Gastroesophageal sphincter (tissue), 4 donors: ENCODE data around the gene ACTMAP. TPM values are rescaled to one million over a fixed set of nuclear protein-coding genes. Genes with fewer than 3 reads are reported as not detected.

Experiments used
- ATAC-seq: fragments of 150-250 bp; one replicate; pipeline ENCODE4 v1.9.1; 2016; ENCODE audit warnings: mild to moderate bottlenecking, moderate library complexity
- H3K27ac ChIP-seq, 4 donors: fragments of 200-600 bp; sonication (generic) in 3 of 4; 1 replicate in 3 of 4; 2 replicates in 1 of 4; pipeline ENCODE4 v1.5.1; 2016 to 2019
- H3K27me3 ChIP-seq: fragments of 200-600 bp; sonication (generic); one replicate; pipeline ENCODE4 v1.5.1; 2019
- H3K36me3 ChIP-seq, 2 donors: fragments of 200-600 bp; sonication (generic); one replicate each; pipeline ENCODE4 v1.5.1; 2019; ENCODE audit warnings: control low read depth in 1 of 2
- H3K4me1 ChIP-seq, 3 donors: fragments of 200-600 bp; sonication (generic); 1 replicate in 2 of 3; 2 replicates in 1 of 3; pipeline ENCODE4 v1.5.1; 2016 to 2019; ENCODE audit warnings: control low read depth in 2 of 3
- H3K4me3 ChIP-seq, 2 donors: fragments of 200-600 bp; sonication (generic); one replicate each; pipeline ENCODE4 v1.5.1; 2019; ENCODE audit warnings: mild to moderate bottlenecking in 1 of 2, moderate library complexity in 1 of 2
- H3K9me3 ChIP-seq, 3 donors: fragments of 200-600 bp; sonication (generic); one replicate each; pipeline ENCODE4 v1.5.1; 2017 to 2019; ENCODE audit warnings: control low read depth in 2 of 3
- EP300 ChIP-seq: sonication (generic); formaldehyde crosslinking; IDR thresholded peaks from one replicate; pipeline ENCODE4 v1.6.1; 2017; ENCODE audit warnings: antibody characterized with exemption, mild to moderate bottlenecking
- POLR2A ChIP-seq, 2 donors: fragments of 450-650 bp; IDR thresholded peaks; one replicate each; pipeline ENCODE4 v1.6.1; 2017; ENCODE audit warnings: antibody characterized with exemption in 2 of 2, mild to moderate bottlenecking in 2 of 2, moderate library complexity in 1 of 2
- POLR2AphosphoS5 ChIP-seq: sonication (generic); formaldehyde crosslinking; IDR thresholded peaks from one replicate; pipeline ENCODE4 v1.6.1; 2017; ENCODE audit warnings: antibody characterized with exemption
- WGBS, 2 donors: methylation state at CpG; one replicate each; pipeline ENCODE4 v1.1.5; 2018; ENCODE audit warnings: low coverage in 1 of 2; 5-methylcytosine and 5-hydroxymethylcytosine counted together
- total RNA-seq, 4 donors: library from RNA; depleted of rRNA; stranded (reverse); fragments of >200 nt; gene quantifications; one replicate each; pipeline ENCODE4 v1.1.0, GENCODE V29; 2016
- TF ChIP-seq, protein P1 (sequence below), 4 experiments: fragments of 200-600 bp in 2 of 4; fragments of 450-650 bp in 2 of 4; sonication (generic) in 1 of 4; IDR thresholded peaks; one replicate each; pipeline ENCODE4 v1.5.1; 2017 to 2019; ENCODE audit warnings: antibody characterized with exemption in 4 of 4, mild to moderate bottlenecking in 2 of 4, moderate library complexity in 2 of 4

ACTMAP gene
- total RNA-seq, 4 donors from 2014 or later = 0.89 to 2.4 (median 2.0) TPM

DNA sequence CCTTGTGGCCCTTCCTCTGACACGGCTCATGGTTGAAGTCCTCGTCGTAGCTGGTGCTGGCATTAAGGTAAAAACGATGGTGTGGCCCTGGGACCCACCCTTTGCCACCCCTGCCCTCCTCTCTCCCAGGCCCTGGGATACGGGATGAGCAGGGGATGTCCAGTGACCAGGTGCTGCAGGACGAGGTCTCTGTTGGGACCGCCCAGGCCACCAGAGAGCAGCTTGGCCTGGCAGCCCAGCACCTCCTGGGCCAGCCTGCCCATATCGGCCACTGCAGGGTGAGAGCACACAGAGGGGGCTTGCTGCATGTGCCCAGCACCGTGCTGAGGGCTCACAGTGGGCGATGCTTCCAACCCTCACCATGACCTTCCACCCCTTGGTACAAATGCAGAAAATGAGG, 6.4 kb downstream of the ACTMAP start:
- WGBS, 2 donors = 73% methylated on average over 3 of the region's 10 CpGs; no CpG with 5 or more reads in 1 of the 2 donors

DNA sequence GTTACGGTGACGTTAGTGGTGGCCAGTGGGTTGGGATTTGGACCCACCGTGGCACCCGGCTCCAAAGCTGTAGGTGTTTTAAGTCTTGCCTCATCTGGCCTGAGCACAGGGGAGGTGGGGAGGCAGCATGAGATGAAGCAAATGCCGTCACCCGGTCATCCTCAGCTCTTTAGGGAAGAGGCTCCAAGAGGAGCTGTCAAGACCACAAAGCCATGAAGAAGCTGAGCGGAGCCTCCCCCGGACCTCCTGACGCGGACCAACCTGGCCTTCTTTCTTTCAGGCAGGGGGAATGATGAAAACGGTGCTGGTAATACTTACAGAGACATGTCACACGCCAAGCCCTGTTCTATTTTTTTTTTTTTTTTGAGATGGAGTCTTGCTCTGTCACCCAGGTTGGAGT, 7.4 kb downstream of the ACTMAP start:
- H3K4me1 ChIP-seq = peaks cover 0 to 35% (median 3%) of the 10 kb centered on the region in 3 donors
- TF ChIP-seq EP300 (no peak), POLR2AphosphoS5 (no peak), POLR2A (IDR thresholded peaks at IDR 0.05) (no peak)
- TF ChIP-seq, protein P1, sequence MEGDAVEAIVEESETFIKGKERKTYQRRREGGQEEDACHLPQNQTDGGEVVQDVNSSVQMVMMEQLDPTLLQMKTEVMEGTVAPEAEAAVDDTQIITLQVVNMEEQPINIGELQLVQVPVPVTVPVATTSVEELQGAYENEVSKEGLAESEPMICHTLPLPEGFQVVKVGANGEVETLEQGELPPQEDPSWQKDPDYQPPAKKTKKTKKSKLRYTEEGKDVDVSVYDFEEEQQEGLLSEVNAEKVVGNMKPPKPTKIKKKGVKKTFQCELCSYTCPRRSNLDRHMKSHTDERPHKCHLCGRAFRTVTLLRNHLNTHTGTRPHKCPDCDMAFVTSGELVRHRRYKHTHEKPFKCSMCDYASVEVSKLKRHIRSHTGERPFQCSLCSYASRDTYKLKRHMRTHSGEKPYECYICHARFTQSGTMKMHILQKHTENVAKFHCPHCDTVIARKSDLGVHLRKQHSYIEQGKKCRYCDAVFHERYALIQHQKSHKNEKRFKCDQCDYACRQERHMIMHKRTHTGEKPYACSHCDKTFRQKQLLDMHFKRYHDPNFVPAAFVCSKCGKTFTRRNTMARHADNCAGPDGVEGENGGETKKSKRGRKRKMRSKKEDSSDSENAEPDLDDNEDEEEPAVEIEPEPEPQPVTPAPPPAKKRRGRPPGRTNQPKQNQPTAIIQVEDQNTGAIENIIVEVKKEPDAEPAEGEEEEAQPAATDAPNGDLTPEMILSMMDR (IDR thresholded peaks at IDR 0.05) = no peak
- H3K27me3 ChIP-seq = no peaks in the 10 kb centered on the region
- H3K36me3 ChIP-seq = peaks cover 0 to 49% of the 10 kb centered on the region in 2 donors
- WGBS, 2 donors = 60 to 96% methylated on average over 1 to 4 of the region's 12 CpGs
- no peak overlapping the region for H3K4me3 ChIP-seq
- no peak overlapping the region for H3K27ac ChIP-seq
- H3K9me3 ChIP-seq = no peaks in the 10 kb centered on the region
- no peak for ATAC-seq

More for the DNA sequence above, 6.4 kb downstream of the ACTMAP start:
- Histone ChIP-seq H3K9me3 (no peaks in the 10 kb centered on the region), H3K36me3 (peaks cover 0 to 38% of the 10 kb centered on the region in 2 donors), H3K27me3 (no peaks in the 10 kb centered on the region), H3K27ac (no peak overlapping the region), H3K4me3 (no peak overlapping the region), H3K4me1 (peaks cover 0 to 40% (median 3%) of the 10 kb centered on the region in 3 donors)
- ATAC-seq = no peak
- no peak for TF ChIP-seq EP300
- TF ChIP-seq, protein P1 (IDR thresholded peaks at IDR 0.05) = no peak
- no peak for TF ChIP-seq POLR2A (IDR thresholded peaks at IDR 0.05)
- TF ChIP-seq POLR2AphosphoS5 = no peak

DNA sequence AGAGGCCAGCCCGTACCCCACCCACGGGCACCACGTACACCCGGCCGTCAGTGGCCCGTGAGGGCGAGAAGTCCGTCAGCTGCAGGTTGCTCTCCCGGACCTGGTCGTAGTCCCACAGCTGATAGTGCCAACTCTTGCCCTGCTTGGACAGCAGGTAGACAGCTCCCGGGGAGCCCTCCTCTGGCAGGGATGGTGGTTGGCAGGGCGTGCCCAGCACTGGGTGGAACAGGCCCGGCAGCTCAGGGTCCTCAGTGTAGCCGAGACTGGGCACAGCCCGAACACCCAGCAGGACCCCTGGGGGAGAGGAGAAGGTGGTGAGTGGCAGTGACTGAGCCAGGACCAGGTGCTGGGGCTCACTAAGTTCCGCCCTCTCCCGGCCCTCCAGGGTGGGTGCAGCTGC, 7.8 kb downstream of the ACTMAP start:
- H3K27me3 ChIP-seq = no peaks in the 10 kb centered on the region
- no peak overlapping the region for H3K4me3 ChIP-seq
- no peaks in the 10 kb centered on the region for H3K9me3 ChIP-seq
- no CpG with 5 or more reads among the region's 17 CpGs for WGBS, 2 donors
- no peak for ATAC-seq
- peaks cover 0 to 53% of the 10 kb centered on the region in 2 donors for H3K36me3 ChIP-seq
- TF ChIP-seq EP300 (no peak), POLR2A (IDR thresholded peaks at IDR 0.05) (no peak), POLR2AphosphoS5 (no peak)
- TF ChIP-seq, protein P1 (IDR thresholded peaks at IDR 0.05) = no peak
- peak overlapping the region in 1 of 4 donors; percentile 67 for H3K27ac ChIP-seq
- H3K4me1 ChIP-seq = peaks cover 0 to 35% (median 3%) of the 10 kb centered on the region in 3 donors

DNA sequence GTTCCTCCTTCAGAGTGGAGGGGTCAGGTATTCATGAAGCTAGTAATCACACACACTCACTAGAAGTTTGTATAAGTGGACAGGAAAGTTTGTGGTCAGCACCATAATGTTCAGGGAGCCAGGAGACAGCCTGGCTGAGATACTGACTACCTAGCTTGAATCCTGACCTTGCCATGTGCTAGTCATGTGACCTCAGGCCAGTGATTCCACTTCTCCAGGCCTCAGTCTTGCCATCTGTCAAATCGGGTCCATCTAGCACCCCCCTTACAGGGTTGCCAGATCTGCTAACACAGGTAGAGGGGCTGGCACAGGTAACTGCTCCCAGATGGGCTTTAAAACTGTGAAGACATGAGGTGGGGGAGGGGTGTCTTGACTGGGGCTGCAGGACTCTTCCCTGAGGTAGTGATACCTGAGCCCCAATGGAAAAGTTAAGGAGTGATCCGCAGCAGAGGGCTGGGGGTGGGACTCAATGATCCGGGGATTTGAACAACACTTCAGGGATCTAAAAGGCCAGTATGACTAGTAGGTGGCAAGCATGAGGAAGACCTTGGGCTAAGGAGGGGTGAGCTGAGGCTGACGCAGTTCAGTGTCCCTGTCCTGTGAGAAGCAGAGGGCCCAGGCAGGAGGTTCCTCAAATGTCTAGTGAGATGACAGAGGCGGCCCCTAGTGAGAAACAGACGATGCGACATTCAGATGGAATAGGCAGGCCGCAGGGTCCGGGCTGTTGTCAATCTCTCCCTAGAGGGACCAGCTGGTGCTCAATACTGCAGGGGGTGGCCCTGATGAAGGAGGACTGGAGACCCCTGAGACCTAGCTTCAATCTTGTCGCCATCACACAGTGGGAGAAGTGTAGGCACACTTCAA, 8.5 kb downstream of the ACTMAP start:
- Histone ChIP-seq H3K4me3 (no peak overlapping the region), H3K27ac (peak overlapping the region in 3 of 4 donors; percentile 67 to 73 (median 71)), H3K36me3 (peaks cover 0 to 60% of the 10 kb centered on the region in 2 donors), H3K4me1 (peaks cover 0 to 35% (median 3%) of the 10 kb centered on the region in 3 donors), H3K9me3 (no peaks in the 10 kb centered on the region), H3K27me3 (no peaks in the 10 kb centered on the region)
- WGBS, 2 donors = 65 to 82% methylated on average over 6 to 8 of the region's 10 CpGs
- TF ChIP-seq, protein P1 (IDR thresholded peaks at IDR 0.05) = no peak
- TF ChIP-seq EP300 (no peak), POLR2AphosphoS5 (no peak)
- ATAC-seq = no peak
